Subcutaneous adipose tissue (tissue), 4 donors: ENCODE results near the gene NETO2. TPM values are rescaled to one million over a fixed set of nuclear protein-coding genes. Genes with fewer than 3 reads are reported as not detected.

ENCODE experiments used
- CTCF ChIP-seq: fragments of 450-650 bp; IDR thresholded peaks from one replicate; pipeline ENCODE4 v1.5.1; 2016; ENCODE audit warnings: low read depth, mild to moderate bottlenecking, control low read depth, antibody characterized with exemption, moderate library complexity
- total RNA-seq, 4 donors: library from RNA; depleted of rRNA; stranded (reverse); fragments of >200 nt; gene quantifications; one replicate each; pipeline ENCODE4 v1.1.0, GENCODE V29; 2016

NETO2 gene
- total RNA-seq, 4 donors from 2014 or later: 0.44 to 2.4 (median 1.1) TPM

GRCh38 chr16:47058295-47059086 is 85.3 kb downstream of the NETO2 start:
- TF ChIP-seq CTCF: no peak

GRCh38 chr16:47057630-47057993 is 86.1 kb downstream of the NETO2 start:
- TF ChIP-seq CTCF: no peak

- no peak for TF ChIP-seq CTCF
Measured at GRCh38 chr16:47056688-47057629, 86.8 kb downstream of the NETO2 start.

GRCh38 chr16:47055136-47055885 is 88.4 kb downstream of the NETO2 start:
- no peak for TF ChIP-seq CTCF

GRCh38 chr16:47054306-47054705 is 89.4 kb downstream of the NETO2 start:
- TF ChIP-seq CTCF: no peak

- TF ChIP-seq CTCF: no peak
Measured at GRCh38 chr16:47053895-47054294, 89.8 kb downstream of the NETO2 start.
